HFF-Myc (cell line): ENCODE results near the gene SLC12A9.

Experiments
- DNase-seq: peaks from one replicate; pipeline ENCODE4 v3.0.0-alpha.2; 2011; ENCODE audit warnings: low read depth; ENCODE audit errors: extremely low read depth
- H3K4me3 ChIP-seq: replicated peaks from 2 replicates; pipeline ENCODE4 v1.5.1; 2011; ENCODE audit warnings: low read depth, mild to moderate bottlenecking, control low read depth, low read length
- CTCF ChIP-seq: IDR thresholded peaks from 2 replicates; pipeline ENCODE4 v1.5.1; 2012; ENCODE audit warnings: mild to moderate bottlenecking, low read depth, low read length, control low read depth; ENCODE audit errors: missing control alignments

The SLC12A9 gene

GRCh38 chr7:100819586-100819985, 32.9 kb upstream of the SLC12A9 start:
- TF ChIP-seq CTCF, result no peak
- no peak for DNase-seq
- no peak overlapping the region for H3K4me3 ChIP-seq

DNA sequence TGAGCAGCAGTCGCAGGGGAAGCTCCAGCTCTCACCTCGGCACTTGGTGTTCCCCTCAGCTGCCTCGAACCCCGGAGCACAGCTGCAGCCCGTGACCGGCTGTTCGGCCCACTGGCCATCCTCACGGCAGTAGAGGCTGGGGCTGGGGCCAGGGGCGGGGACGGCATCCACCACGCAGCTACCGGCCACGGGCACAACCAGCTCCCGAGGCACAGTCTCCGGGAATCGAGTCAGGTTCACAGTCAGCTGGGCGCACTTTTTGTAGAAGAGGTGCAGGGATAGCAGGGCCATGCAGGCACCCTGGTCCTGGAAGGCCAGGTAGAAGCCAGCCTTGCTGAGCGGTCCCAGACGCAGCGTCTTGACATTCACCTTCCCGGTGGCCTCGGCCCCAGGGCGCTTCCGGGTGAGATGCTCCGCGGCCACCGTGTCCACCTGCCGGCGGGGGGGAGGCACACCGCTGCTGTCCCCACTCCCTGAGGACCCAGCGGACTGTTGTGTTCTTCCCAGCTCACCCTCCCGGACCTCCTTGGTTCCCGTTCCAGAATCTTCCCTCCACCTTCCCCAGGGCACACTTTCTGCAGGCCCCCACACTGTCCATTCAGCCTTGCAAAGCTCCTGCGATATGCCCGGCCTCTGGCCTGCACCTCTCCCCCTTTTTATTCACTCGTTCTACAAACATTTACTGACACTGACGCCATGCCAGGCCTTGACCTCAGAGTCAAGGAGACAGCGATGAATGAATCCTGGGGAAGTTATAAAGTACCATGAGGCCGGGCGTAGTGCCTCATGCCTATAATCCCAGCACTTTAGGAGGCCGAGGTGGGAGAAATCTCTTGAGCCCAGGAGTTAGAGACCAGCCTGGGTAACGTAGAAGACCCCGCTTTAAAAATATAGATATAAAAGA, 30.0 kb upstream of the SLC12A9 start:
- no peak for TF ChIP-seq CTCF
- no peak overlapping the region for H3K4me3 ChIP-seq
- no peak for DNase-seq

- DNase-seq, result no peak
- no peak for TF ChIP-seq CTCF
- no peak overlapping the region for H3K4me3 ChIP-seq
Observed at GRCh38 chr7:100823140-100823525, 29.4 kb upstream of the SLC12A9 start.

DNA sequence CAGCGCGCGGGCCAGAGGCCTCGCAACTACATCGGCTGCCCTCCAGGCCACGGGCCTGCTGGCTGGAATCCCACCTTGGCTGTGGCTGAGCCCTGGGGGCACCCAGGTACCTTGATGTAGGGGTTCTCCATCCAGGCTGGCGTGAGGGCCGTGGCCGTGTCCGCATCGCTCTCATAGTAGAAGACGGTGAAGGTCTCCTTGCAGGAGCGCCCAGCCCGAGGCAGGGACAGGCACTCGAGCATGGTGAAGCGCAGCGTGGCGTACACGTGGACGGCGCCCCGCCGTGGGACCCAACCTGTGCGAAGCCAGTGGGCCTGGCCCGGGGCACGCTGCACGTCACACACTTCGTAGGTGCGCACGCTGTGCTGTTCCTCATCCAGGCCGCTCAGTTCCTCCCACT, 29.0 kb upstream of the SLC12A9 start:
- no peak for DNase-seq
- TF ChIP-seq CTCF, result no peak
- H3K4me3 ChIP-seq, result no peak overlapping the region

DNA sequence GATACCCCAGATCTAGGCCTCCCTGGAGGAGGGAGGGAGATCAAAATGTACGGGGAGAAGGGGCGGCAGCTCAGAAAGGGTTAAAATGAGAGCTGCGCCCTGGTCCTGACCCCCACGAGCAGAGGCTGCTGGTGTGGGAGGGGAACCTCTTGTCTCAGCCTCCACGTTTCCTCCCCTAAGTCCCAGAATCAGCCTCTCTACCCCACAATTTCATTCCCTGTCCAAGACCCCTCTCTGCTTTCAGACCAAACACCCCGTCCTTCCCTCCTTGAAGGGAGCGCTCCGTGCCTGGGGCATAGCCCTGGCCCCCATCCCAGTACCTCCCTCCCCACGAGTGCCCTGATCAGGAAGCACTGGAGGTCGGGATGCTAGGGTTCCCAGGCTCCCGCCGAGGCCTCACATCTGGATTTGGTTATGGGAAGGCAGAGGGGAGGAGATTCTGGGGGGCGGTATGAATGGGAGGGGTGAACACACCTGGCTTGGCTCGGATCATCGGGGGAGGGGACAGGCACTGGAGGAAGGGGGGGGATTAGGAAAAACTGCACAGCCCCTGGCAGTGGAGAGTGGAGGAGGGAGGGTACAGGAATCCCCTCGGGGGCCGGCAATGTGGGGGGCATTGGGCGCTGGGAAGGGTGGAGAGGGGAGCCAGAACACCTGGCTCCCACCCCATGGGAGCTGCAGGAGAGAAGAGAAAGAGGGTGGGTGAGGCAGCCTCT, 27.9 kb upstream of the SLC12A9 start:
- DNase-seq, result no peak
- TF ChIP-seq CTCF, result no peak
- peak overlapping the region; percentile 94 for H3K4me3 ChIP-seq

DNA sequence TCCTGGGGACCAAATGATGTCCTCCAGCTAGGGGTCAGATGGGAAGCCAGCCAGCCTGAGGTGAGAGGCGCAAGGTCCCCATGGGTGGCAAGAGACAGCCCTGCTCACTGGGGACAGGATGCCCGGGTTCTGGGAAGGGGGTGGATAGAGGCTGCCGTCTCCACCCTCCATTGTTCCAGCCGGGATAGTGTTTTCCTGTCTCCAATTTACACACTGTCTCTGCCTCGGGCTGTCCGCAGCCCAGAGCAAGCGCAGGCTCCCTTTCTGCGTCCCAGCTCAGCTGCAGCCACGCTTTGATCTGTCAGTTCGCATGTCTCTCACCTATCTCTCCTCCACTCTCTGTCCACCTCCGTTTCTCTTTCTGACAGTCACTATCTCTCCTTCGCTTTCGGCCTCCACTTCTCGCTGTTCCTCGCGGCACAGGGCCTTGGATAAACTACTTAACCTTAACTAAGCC, 27.3 kb upstream of the SLC12A9 start:
- no peak for DNase-seq
- H3K4me3 ChIP-seq, result peak overlapping the region; percentile 94
- TF ChIP-seq CTCF, result no peak
